HG03039 (cell line): ENCODE data around the gene SLC11A1.

ENCODE experiments used
- ATAC-seq: cut with Tn5 transposase; IDR thresholded peaks from one replicate; pipeline ENCODE4 v1.9.1; 2021; ENCODE audit warnings: mild to moderate bottlenecking, moderate library complexity; ENCODE audit not compliant: unreplicated experiment

The SLC11A1 gene

DNA sequence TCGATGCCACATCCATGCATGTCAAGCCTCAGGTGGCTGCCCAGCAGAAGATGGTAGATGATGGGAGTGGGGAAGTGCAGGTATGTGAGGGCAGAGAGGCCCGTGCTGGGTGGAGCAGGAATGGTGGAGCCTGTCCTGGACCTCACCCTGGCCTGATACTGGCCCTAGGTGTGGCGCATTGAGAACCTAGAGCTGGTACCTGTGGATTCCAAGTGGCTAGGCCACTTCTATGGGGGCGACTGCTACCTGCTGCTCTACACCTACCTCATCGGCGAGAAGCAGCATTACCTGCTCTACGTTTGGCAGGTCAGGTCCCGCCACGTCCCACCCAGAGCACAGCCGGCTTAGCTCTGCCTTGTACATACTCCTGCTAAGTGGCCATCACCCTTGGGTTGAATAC lies 49.8 kb downstream of the SLC11A1 start:
- no peak for ATAC-seq

DNA sequence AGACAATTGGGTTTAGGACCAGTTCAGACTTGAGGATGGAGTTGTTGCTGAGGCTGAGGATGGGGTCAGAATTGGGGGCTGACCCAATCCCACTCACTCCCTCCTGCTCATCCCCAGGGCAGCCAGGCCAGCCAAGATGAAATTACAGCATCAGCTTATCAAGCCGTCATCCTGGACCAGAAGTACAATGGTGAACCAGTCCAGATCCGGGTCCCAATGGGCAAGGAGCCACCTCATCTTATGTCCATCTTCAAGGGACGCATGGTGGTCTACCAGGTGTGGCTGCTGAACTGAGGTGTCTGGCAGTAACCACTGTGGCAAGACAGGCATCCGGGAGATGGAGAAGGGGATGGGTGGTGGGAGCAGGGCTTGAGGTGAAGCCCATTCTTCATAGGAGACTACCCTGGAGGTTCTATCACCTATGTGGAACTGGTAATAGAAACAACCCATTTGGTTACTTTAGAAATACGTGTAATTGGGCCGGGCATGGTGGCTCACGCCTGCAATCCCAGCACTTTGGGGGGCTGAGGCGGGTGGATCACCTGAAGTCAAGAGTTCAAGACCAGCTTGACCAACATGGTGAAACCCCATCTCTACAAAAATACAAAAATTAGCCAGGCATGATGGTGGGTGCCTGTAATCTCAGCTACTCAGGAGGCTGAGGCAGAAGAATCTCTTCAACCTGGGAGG lies 50.7 kb downstream of the SLC11A1 start:
- no peak for ATAC-seq

DNA sequence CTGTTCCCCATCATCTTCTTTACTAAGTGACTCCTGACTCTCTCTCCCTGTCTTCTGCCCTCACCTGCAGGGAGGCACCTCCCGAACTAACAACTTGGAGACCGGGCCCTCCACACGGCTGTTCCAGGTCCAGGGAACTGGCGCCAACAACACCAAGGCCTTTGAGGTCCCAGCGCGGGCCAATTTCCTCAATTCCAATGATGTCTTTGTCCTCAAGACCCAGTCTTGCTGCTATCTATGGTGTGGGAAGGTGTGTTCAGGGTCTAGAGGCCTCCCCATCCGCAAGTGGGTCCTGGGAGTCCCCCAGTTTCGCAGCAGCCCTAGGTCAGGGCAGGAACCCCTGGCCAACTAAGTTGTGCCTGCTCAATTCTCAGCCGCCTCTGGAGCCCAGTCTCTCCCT lies 52.4 kb downstream of the SLC11A1 start:
- ATAC-seq = no peak

DNA sequence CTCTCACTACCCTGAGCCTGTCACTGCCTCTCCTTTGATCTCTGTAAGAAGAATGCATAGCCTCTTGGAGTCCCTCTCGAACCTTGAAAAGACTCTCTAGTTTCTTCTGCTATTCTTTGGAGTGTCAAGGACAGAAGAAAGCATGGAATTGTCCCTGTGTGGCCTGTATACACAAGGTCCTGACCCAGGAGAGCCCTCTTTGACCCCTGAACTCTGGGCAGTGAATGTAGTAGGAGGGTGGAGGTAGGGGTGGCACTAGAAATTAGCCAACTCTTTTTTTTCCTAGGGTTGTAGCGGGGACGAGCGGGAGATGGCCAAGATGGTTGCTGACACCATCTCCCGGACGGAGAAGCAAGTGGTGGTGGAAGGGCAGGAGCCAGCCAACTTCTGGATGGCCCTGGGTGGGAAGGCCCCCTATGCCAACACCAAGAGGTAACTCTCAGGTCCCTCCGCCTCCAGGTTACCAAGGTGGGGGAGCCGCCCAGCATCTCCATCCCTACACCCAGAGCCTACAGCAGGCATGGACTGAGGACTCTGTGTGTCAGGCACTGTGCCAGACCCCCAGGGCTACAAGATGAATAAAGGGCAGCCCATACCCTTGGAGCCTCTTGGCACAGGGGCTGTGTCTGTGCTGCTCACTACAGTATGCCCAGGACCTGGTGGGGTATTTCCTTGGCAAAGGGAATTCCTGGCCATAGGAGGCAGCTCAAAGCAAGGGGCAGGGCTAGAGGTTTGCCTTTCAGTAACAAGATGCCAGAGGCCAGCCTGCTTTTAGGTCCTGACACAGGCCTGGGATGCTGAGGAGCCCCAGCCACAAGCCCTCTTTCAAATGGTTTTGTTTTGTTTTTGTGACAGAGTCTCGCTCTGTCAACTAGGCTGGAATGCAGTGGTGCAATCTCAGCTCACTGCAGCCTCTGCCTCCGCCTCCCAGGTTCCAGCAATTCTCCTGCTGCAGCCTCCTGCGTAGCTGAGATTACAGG lies 53.2 kb downstream of the SLC11A1 start:
- no peak for ATAC-seq

DNA sequence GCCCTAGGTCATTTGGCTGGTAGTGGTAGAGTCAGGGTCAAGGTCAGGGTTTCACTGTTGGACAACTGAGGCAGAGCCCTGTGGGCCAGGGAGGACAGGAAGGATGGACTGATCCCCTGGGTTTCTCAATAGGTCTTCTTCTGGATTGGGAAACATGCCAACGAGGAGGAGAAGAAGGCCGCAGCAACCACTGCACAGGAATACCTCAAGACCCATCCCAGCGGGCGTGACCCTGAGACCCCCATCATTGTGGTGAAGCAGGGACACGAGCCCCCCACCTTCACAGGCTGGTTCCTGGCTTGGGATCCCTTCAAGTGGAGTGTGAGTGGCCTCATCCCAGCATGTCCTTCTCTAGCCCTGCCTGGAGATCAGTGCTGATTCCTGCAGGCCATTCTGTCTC lies 54.9 kb downstream of the SLC11A1 start:
- ATAC-seq = no peak

DNA sequence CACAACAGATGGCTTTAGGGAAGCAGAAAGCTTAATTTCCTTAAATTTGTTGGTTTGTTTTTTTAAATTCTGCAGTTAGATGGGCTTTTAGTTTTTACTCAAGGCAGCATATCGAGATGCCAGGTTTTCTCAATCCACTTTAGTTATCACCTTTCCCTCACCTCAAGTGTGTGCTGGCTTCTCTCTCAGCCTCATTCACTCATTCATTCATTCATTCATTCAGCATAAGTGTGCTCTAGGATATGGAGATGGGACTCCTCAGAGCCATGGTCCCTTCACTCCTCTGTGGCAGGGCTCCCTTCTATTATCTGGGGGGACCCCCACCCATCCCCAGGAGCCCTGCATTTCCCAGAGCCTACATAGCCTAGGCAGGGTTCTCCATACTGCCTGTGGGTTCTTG lies 55.9 kb downstream of the SLC11A1 start:
- no peak for ATAC-seq

DNA sequence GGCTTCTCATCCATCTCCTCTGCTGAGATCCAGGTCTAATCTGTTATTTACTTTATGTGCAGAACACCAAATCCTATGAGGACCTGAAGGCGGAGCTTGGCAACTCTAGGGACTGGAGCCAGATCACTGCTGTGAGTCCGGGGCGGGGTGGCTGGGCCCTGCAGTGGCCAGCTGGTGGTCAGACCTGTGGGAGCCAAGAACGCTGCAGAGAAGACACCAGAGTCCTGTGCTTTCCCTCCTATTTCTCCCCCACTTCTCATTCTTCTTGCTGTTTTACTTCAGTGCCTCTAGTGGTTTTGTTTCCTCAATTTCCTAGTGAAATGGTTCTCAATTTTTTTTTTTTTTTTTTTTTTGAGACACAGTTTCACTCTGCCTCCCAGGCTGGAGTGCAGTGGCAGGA lies 56.5 kb downstream of the SLC11A1 start:
- no peak for ATAC-seq

DNA sequence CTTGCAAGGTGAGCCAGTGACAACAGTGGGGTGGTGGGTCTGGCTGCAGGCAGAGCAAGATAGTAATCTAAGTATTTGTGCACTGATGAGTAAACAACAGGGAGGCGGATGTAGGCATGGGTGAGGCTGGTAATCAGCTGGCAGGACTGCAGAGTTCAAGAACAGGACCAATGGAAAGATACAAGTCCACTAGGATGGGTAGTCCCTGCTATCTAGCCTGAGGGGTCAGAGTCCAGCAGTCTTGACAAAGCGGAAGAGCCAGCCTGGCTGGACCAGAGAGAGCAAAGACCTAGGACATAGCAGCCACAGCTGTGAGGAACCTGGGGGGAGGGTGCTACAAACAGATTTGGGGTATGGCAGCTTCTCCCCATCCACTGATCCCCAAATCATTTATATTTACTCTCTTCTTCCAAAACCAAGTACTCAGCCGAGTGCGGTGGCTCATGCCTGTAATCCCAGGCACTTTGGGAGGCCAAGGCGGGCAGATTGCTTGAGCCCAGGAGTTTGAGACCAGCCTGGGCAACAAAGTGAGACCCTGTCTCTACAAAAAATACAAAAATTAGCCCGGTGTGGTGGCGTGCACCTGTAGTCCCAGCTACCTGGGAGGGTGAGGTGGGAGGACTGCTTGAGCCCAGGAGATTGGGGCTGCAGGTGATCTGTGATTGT lies 62.8 kb downstream of the SLC11A1 start:
- ATAC-seq = no peak

DNA sequence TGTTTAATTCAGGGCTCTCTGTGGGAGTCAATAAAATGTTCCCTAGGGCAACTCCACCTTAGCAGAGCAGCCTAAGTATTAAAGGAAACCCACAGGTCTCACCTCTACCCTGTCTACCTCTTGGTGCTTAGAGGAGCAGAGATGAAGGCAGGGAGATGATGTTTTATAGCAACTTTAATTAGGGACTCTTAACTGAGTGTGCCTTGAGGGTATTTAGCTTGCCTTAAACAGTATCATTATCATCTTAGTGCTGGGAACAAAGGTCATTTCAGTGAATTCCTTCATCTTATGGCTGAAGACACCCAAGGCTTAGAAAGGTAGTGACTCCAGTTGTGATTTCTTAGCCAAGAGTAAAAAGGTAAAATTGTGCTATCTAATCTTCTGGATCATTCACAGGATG lies 63.5 kb downstream of the SLC11A1 start:
- no peak for ATAC-seq
